Measurements from ENCODE around the gene KHDRBS1. TPM values are rescaled to one million over a fixed set of nuclear protein-coding genes. Genes with fewer than 3 reads are reported as not detected.
A peak's percentile ranks its signal among the peaks of the same experiment; 100 is the strongest.

The KHDRBS1 gene
- total and polyA plus RNA-seq, 9 of the 15 experiments (the other 6 are each of a cell fraction or from before 2014, with no cell fraction given), result 48.4 to 257 (median 114) TPM

DNA sequence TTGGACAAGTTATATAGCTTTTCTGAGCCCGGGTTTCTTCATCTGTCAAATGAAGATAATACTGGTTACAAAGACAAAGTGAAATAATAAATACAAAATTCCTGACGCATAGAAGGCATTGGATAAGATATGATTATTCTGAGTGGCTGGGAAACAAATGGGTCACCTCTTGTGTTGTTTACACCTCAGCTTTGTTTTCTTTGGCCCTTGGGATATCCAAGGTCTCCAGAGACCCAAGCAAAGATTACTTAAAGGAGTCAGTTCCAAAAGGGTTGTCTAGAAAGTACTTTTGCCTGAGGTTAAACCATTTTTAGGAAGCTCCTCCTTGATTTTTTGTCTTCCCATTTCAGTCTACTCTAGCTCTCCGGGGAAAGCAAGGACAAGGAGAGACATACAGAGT lies 9.7 kb downstream of the KHDRBS1 start:
- Histone ChIP-seq H3K36me3 (ENCODE audit: control insufficient read depth, insufficient read depth, low read length) (peaks cover 67% of the 10 kb centered on the region), H4K20me1 (replicated peaks; ENCODE audit: control insufficient read depth, insufficient read depth, low read length) (peaks cover 11% of the 10 kb centered on the region), H3K4me1 (replicated peaks in 1 of 2; ENCODE audit: control insufficient read depth in 2 of 2, insufficient read depth in 2 of 2, low read length in 2 of 2) (peaks cover 35 to 60% of the 10 kb centered on the region in 2 experiments), H3K9me1 (ENCODE audit: control insufficient read depth, insufficient read depth, low read length) (no peaks in the 10 kb centered on the region), H3K27me3 (ENCODE audit: control insufficient read depth in 2 of 2, insufficient read depth in 2 of 2, low read length in 2 of 2) (no peaks in the 10 kb centered on the region), H3K79me2 (ENCODE audit: control insufficient read depth, insufficient read depth, low read length) (peaks cover 98% of the 10 kb centered on the region), H2AFZ (ENCODE audit: low read depth, low read length) (no peak overlapping the region), H3K9ac (ENCODE audit: insufficient read depth in 1 of 2, low read depth in 2 of 2, low read length in 2 of 2) (peak overlapping the region in 1 of 2 experiments; percentile 1; a peak in 1 of 4 replicates), H3K4me3 (no peak overlapping the region), H3K4me2 (ENCODE audit: insufficient read depth, low read length) (no peak overlapping the region), H3K27ac (ENCODE audit: extremely low read depth, low read depth, low read length) (peak overlapping the region; percentile 5; the same call in 2 of the 3 replicates), H3K9me3 (replicated peaks; ENCODE audit: control insufficient read depth, insufficient read depth, low read depth, low read length) (no peaks in the 10 kb centered on the region)
- DNase-seq (ENCODE audit: extremely low read depth in 1 of 4, low spot score in 3 of 4) (no peak), FAIRE-seq (no peak), ATAC-seq (no peak)
- in situ Hi-C loops (cut with MboI), result no loop called here
- TSS peak; percentile 21 for BruUV-seq (replicated peaks)
- intact Hi-C loops (cut with micrococcal nuclease), result loop anchor here (5.0 kb wide), 1 partner anchor 86 kb away; the partner anchor contains the start of gene PTP4A2
- POLR2A ChIA-PET, result interaction anchor here (0.6 to 3.7 kb wide), 13 partner anchors 8 to 369 kb away, joined by 3 to 15 read pairs (median 6); partner anchors contain the start of gene KHDRBS1
- CTCF ChIA-PET (ENCODE audit: low intra/inter-chr PET ratio), result no interaction called here
- 43% methylated on average over 3 of the region's 3 CpGs for WGBS (ENCODE audit: insufficient coverage, low coverage, missing lambda C conversion rate)
- 0 out of 4 replicates have a peak, but pooled peaks of 1 of the 2 experiments have one; percentile 26 for TF ChIP-seq FOXK2 (conservative IDR thresholded peaks at IDR 0.05 in 1 of 2, IDR thresholded peaks at IDR 0.05 in 1 of 2; ENCODE audit: low read depth in 2 of 2)
- TF ChIP-seq DDX20 (tag; IDR thresholded peaks at IDR 0.05; ENCODE audit: low read depth), result no peak
- TF ChIP-seq ZNF408 (CRISPR knock-in tag; IDR thresholded peaks at IDR 0.05; ENCODE audit: low read depth), result no peak

DNA sequence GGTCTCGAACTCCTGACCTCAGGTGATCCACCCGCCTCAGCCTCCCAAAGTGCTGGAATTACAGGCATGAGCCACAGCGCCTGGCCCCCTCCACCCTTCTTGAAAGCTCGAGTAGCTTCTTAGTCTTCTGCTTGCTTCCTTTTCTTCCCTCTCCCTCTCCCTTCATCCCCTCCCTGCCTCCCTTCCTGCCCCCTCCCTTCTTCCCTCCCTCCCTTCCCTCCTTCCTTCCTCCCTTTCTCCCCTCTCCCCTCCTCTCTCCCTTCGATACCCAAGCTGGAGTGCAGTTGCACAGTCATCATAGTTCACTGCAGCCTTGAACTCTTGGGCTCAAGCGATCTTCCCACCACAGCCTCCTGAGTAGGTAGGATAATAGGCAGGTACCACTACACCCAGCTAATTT lies 11.8 kb downstream of the KHDRBS1 start:
- CTCF ChIA-PET (ENCODE audit: low intra/inter-chr PET ratio), result no interaction called here
- no peaks in the 10 kb centered on the region for H3K9me3 ChIP-seq (replicated peaks; ENCODE audit: control insufficient read depth, insufficient read depth, low read depth, low read length)
- TF ChIP-seq CBFA2T2 (conservative IDR thresholded peaks at IDR 0.05), result no peak
- no peak for TF ChIP-seq CCNT2 (IDR thresholded peaks at IDR 0.05; ENCODE audit: borderline replicate concordance, extremely low read depth, insufficient read length, low read depth, low read length)
- TF ChIP-seq TAF7 (tag; IDR thresholded peaks at IDR 0.05), result no peak
- no peak for TF ChIP-seq SNIP1 (IDR thresholded peaks at IDR 0.05; ENCODE audit: low read depth)
- peak; percentile 29 for TF ChIP-seq TBP (optimal IDR thresholded peaks at IDR 0.05; ENCODE audit: low read depth, low read length)
- TF ChIP-seq, protein P1, sequence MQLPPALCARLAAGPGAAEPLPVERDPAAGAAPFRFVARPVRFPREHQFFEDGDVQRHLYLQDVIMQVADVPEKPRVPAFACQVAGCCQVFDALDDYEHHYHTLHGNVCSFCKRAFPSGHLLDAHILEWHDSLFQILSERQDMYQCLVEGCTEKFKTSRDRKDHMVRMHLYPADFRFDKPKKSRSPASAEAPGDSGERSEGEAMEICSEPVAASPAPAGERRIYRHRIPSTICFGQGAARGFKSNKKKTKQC (CRISPR knock-in tag; IDR thresholded peaks at IDR 0.05), result no peak
- peak; percentile 86 for TF ChIP-seq ZNF263 (CRISPR knock-in tag; IDR thresholded peaks at IDR 0.05; ENCODE audit: borderline replicate concordance)
- TF ChIP-seq LARP7 (IDR thresholded peaks at IDR 0.05), result 0 out of 2 replicates have a peak, but pooled peaks have one; percentile 48
- TF ChIP-seq, protein P2, sequence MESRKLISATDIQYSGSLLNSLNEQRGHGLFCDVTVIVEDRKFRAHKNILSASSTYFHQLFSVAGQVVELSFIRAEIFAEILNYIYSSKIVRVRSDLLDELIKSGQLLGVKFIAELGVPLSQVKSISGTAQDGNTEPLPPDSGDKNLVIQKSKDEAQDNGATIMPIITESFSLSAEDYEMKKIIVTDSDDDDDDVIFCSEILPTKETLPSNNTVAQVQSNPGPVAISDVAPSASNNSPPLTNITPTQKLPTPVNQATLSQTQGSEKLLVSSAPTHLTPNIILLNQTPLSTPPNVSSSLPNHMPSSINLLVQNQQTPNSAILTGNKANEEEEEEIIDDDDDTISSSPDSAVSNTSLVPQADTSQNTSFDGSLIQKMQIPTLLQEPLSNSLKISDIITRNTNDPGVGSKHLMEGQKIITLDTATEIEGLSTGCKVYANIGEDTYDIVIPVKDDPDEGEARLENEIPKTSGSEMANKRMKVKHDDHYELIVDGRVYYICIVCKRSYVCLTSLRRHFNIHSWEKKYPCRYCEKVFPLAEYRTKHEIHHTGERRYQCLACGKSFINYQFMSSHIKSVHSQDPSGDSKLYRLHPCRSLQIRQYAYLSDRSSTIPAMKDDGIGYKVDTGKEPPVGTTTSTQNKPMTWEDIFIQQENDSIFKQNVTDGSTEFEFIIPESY (CRISPR knock-in tag; IDR thresholded peaks at IDR 0.05), result peak; percentile 49; the same call in 1 of the 2 replicates
- no peak for TF ChIP-seq MTA3 (IDR thresholded peaks at IDR 0.05; ENCODE audit: borderline replicate concordance)

More for the DNA sequence above, 11.8 kb downstream of the KHDRBS1 start:
- no peaks in the 10 kb centered on the region for H3K27me3 ChIP-seq (ENCODE audit: control insufficient read depth in 2 of 2, insufficient read depth in 2 of 2, low read length in 2 of 2)
- peaks cover 98% of the 10 kb centered on the region for H3K79me2 ChIP-seq (ENCODE audit: control insufficient read depth, insufficient read depth, low read length)
- H3K4me1 ChIP-seq (replicated peaks in 1 of 2; ENCODE audit: control insufficient read depth in 2 of 2, insufficient read depth in 2 of 2, low read length in 2 of 2), result peaks cover 26 to 42% of the 10 kb centered on the region in 2 experiments
- intact Hi-C loops (cut with micrococcal nuclease) (no loop called here), in situ Hi-C loops (cut with MboI) (no loop called here)
- POLR2A ChIA-PET, result interaction anchor here (0.7 to 3.7 kb wide), 7 partner anchors 10 to 131 kb away, joined by 3 to 15 read pairs (median 6); no protein-coding TSS in a partner anchor
- peaks cover 15% of the 10 kb centered on the region for H4K20me1 ChIP-seq (replicated peaks; ENCODE audit: control insufficient read depth, insufficient read depth, low read length)
- no peak overlapping the region for H3K4me3 ChIP-seq
- FAIRE-seq (no peak), DNase-seq (ENCODE audit: extremely low read depth in 1 of 4, low spot score in 3 of 4) (peak in 1 of 4 experiments; percentile 65), ATAC-seq (peak; percentile 19)
- no peaks in the 10 kb centered on the region for H3K9me1 ChIP-seq (ENCODE audit: control insufficient read depth, insufficient read depth, low read length)
- H3K9ac ChIP-seq (ENCODE audit: insufficient read depth in 1 of 2, low read depth in 2 of 2, low read length in 2 of 2), result peak overlapping the region in 1 of 2 experiments; percentile 44; a peak in 1 of 4 replicates
- BruUV-seq (replicated peaks), result no TSS peak
- H3K27ac ChIP-seq (ENCODE audit: extremely low read depth, low read depth, low read length), result 0 out of 3 replicates have a peak overlapping the region, but pooled peaks have one; percentile 16
- H3K4me2 ChIP-seq (ENCODE audit: insufficient read depth, low read length), result no peak overlapping the region
- 56% methylated on average over 4 of the region's 6 CpGs for WGBS (ENCODE audit: insufficient coverage, low coverage, missing lambda C conversion rate)
- H2AFZ ChIP-seq (ENCODE audit: low read depth, low read length), result no peak overlapping the region
- peaks cover 75% of the 10 kb centered on the region for H3K36me3 ChIP-seq (ENCODE audit: control insufficient read depth, insufficient read depth, low read length)

Measured in K562 (cell line).